Activated CD8-positive, alpha-beta memory T cell treated with anti-CD3 and anti-CD28 coated beads for 4 hours (primary cell): ENCODE measurements around the gene METRNL.

Source experiments
- DNase-seq, 2 donors: peaks; one replicate each; pipeline ENCODE4 v3.0.0-alpha.2; 2020; ENCODE audit warnings: low read depth in 2 of 2

METRNL gene

GRCh38 chr17:83067071-83067717, 12.2 kb upstream of the METRNL start:
- no peak for DNase-seq

GRCh38 chr17:83067718-83068261, 11.6 kb upstream of the METRNL start:
- DNase-seq = no peak

GRCh38 chr17:83068641-83069570, 10.5 kb upstream of the METRNL start:
- DNase-seq = no peak

GRCh38 chr17:83069571-83069906, 9.9 kb upstream of the METRNL start:
- no peak for DNase-seq

GRCh38 chr17:83069931-83070742, 9.3 kb upstream of the METRNL start:
- DNase-seq = no peak

GRCh38 chr17:83070800-83071341, 8.5 kb upstream of the METRNL start:
- DNase-seq = no peak

GRCh38 chr17:83071365-83071764, 8.0 kb upstream of the METRNL start:
- no peak for DNase-seq

- no peak for DNase-seq
These were observed 7.3 kb upstream of the METRNL start for GRCh38 chr17:83071966-83072562.

- no peak for DNase-seq
These were observed 6.6 kb upstream of the METRNL start for GRCh38 chr17:83072600-83073358.

- DNase-seq = no peak
These were observed 5.9 kb upstream of the METRNL start for GRCh38 chr17:83073389-83074063.

GRCh38 chr17:83074486-83075223, 4.8 kb upstream of the METRNL start:
- DNase-seq = no peak

- DNase-seq = no peak
These were observed 4.0 kb upstream of the METRNL start for GRCh38 chr17:83075270-83075880.

- no peak for DNase-seq
These were observed 2.5 kb upstream of the METRNL start for GRCh38 chr17:83076938-83077337.

GRCh38 chr17:83077411-83077810, 2.0 kb upstream of the METRNL start:
- no peak for DNase-seq

- DNase-seq = no peak
These were observed 1.5 kb upstream of the METRNL start for GRCh38 chr17:83077939-83078338.

- DNase-seq = no peak
These were observed 744 bp upstream of the METRNL start for GRCh38 chr17:83078378-83079351.

GRCh38 chr17:83079766-83080578, 563 bp downstream of the METRNL start:
- no peak for DNase-seq
